Retinal pigment epithelial cell (primary cell): ENCODE data around the gene UBASH3B.
"Not testable (repeated sequence)": the region's sequence is repeated elsewhere in the genome, so short reads cannot be mapped to it uniquely, and the experiment has no call there.

Experiments
- DNase-seq: peaks from one replicate; pipeline ENCODE4 v3.0.0-alpha.2; 2010; ENCODE audit warnings: low read depth
- H3K4me3 ChIP-seq: 2 replicates; pipeline ENCODE4 v1.5.1; 2011; ENCODE audit warnings: mild to moderate bottlenecking, low read length, control low read depth, moderate library complexity
- CTCF ChIP-seq: conservative IDR thresholded peaks from 2 replicates; pipeline ENCODE4 v1.5.1; 2011; ENCODE audit warnings: low read depth, low read length, control low read depth, inconsistent platforms

UBASH3B gene

GRCh38 chr11:122729139-122729538, 73.6 kb downstream of the UBASH3B start:
- H3K4me3 ChIP-seq: no peak overlapping the region
- TF ChIP-seq CTCF: no peak
- no peak for DNase-seq

GRCh38 chr11:122730694-122731093, 75.2 kb downstream of the UBASH3B start:
- not testable (repeated sequence) for H3K4me3 ChIP-seq, DNase-seq

GRCh38 chr11:122731500-122731913, 76.0 kb downstream of the UBASH3B start:
- TF ChIP-seq CTCF: no peak
- no peak overlapping the region for H3K4me3 ChIP-seq
- no peak for DNase-seq

GRCh38 chr11:122732342-122733315, 77.1 kb downstream of the UBASH3B start:
- no peak overlapping the region for H3K4me3 ChIP-seq
- no peak for TF ChIP-seq CTCF
- no peak for DNase-seq

GRCh38 chr11:122733318-122733717, 77.8 kb downstream of the UBASH3B start:
- TF ChIP-seq CTCF: no peak
- DNase-seq: no peak
- H3K4me3 ChIP-seq: no peak overlapping the region

- H3K4me3 ChIP-seq: no peak overlapping the region
- no peak for TF ChIP-seq CTCF
- no peak for DNase-seq
Measured at GRCh38 chr11:122734848-122735496, 79.5 kb downstream of the UBASH3B start.

- no peak overlapping the region for H3K4me3 ChIP-seq
- TF ChIP-seq CTCF: no peak
- DNase-seq: no peak
Measured at GRCh38 chr11:122737951-122738693, 82.6 kb downstream of the UBASH3B start.
